Mesodermal cell (in vitro differentiated cells): ENCODE results near the gene RTL10.
"Not testable (repeated sequence)": the region's sequence is repeated elsewhere in the genome, so short reads cannot be mapped to it uniquely, and the experiment has no call there.

Source experiments
- H3K27ac ChIP-seq: 2 replicates; pipeline ENCODE4 v1.7.0; 2013; ENCODE audit warnings: mild to moderate bottlenecking, low read depth, low read length, moderate library complexity; ENCODE audit not compliant: severe bottlenecking
- H3K36me3 ChIP-seq: 2 replicates; pipeline ENCODE4 v1.7.1; 2013; ENCODE audit warnings: mild to moderate bottlenecking, low read length, moderate library complexity; ENCODE audit not compliant: control insufficient read depth, insufficient read depth
- H3K4me1 ChIP-seq: one replicate; pipeline ENCODE4 v1.7.1; 2013; ENCODE audit warnings: mild to moderate bottlenecking, low read length; ENCODE audit not compliant: insufficient read depth, control insufficient read depth, poor library complexity, severe bottlenecking
- H3K4me3 ChIP-seq: 2 replicates; pipeline ENCODE4 v1.7.0; 2013; ENCODE audit warnings: low read length, control low read depth, mild to moderate bottlenecking; ENCODE audit not compliant: insufficient read depth, poor library complexity, severe bottlenecking; ENCODE audit errors: extremely low read depth
- H3K9me3 ChIP-seq: 2 replicates; pipeline ENCODE4 v1.7.1; 2013; ENCODE audit warnings: mild to moderate bottlenecking, low read length, moderate library complexity; ENCODE audit not compliant: control insufficient read depth
- WGBS, 2 experiments: methylation state at CpG; one replicate each; pipeline ENCODE4 v1.1.5; 2013; ENCODE audit warnings: missing lambda C conversion rate in 2 of 2; ENCODE audit not compliant: insufficient coverage in 2 of 2; 5-methylcytosine and 5-hydroxymethylcytosine counted together

Gene RTL10

DNA sequence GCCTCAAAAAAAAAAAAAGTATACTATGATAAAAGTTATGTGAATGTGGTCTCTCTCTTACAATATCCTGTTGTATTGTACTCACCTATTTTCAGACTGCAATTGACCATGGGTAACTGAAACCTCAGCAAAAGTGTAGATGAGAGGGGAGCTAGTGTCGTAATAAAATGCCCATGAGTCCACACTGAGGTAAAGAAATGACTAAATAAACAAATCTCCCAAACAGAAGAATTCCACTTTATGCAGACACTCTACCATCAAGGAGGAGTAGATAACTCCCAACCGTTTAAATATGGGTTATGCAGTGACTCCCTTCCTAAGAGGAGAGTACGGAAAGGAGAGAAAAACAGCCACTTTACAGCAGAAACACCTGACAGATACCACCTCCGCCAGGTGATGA, 14.6 kb downstream of the RTL10 start:
- Histone ChIP-seq H3K4me1 (peaks cover 3% of the 10 kb centered on the region), H3K9me3 (no peaks in the 10 kb centered on the region), H3K27ac (no peak overlapping the region), H3K36me3 (no peaks in the 10 kb centered on the region), H3K4me3 (no peak overlapping the region)
- 90 to 94% methylated on average over 2 to 3 of the region's 4 CpGs for WGBS, 2 experiments

DNA sequence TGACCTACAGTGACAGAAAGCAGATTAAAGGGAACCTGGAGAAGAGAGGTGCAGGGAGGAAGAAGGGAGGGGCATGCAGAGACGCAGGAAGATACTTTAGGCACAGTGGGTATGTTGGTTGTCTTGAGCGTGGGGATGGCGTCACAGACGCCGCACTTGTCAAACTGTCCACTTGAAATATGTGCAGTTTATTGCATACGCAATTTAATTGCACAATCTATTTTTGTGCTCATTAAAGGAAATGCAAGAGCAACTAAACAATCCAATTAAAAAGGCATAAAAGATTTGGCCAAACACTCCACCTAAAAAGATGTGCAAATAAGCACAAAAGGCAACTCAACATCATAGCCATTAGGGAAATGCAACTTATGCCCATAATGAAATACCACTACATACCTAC, 16.8 kb downstream of the RTL10 start:
- Histone ChIP-seq H3K4me1 (no peaks in the 10 kb centered on the region), H3K36me3 (no peaks in the 10 kb centered on the region), H3K9me3 (no peaks in the 10 kb centered on the region), H3K27ac (no peak overlapping the region), H3K4me3 (no peak overlapping the region)
- WGBS, 2 experiments = 95 to 98% methylated on average over 3 to 5 of the region's 6 CpGs

DNA sequence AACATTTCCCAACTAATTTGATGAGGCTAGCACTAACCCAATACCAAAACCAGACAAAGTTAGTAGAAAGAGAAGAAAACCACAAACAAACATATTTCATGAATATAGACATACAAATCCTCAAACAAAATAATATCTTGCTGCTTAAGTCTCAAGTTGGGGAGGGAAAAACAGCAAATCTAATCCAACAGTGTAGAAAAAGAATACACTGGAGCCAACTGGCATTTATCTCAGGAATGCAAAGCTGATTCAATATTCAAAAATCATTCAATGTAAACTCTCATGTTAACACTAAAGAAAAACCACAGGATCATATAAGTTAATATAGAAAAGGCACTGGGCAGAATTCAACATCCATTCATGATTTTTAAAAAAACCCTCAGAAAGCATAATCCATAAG, 18.2 kb downstream of the RTL10 start:
- Histone ChIP-seq H3K4me3 (no peak overlapping the region), H3K36me3 (no peaks in the 10 kb centered on the region), H3K27ac (no peak overlapping the region)

DNA sequence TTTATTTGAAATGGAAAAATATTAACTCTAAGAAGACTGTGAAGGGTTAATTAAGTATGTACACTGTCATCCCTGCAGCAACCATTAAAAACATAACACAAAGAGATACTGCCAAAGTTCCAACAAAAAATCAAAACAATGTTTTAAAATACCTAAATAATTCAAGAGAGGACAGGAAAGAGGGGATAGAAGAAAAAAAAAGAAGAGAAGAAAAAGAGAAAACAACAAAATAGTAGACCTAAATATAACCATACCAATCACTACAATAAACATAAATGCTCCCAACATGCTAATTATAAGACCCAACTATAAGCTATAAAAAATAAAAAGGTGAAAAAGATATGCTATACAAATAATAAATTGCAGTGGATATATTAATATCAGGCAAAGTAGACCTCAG, 20.1 kb downstream of the RTL10 start:
- Histone ChIP-seq H3K4me1 (no peaks in the 10 kb centered on the region), H3K9me3 (no peaks in the 10 kb centered on the region), H3K4me3 (no peak overlapping the region)

More for the DNA sequence above, 18.2 kb downstream of the RTL10 start:
- no peaks in the 10 kb centered on the region for H3K4me1 ChIP-seq
- no peaks in the 10 kb centered on the region for H3K9me3 ChIP-seq

DNA sequence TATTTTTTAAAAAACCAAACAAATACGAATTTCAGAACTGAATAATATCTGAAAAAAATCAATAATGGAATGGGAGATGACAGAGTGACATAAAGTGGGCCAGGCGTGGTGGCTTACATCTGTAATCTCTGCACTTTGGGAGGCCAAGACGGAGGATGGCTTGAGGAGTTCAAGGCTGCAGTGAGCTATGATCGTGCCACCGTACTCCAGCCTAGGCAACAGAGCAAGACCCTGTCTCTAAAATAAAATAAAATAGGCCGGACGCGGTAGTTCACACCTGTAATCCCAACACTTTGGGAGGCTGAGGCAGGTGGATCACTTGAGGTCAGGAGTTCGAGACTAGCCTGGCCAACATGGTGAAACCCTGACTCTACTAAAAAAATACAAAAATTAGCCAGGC, 21.3 kb downstream of the RTL10 start:
- not testable (repeated sequence) for H3K9me3 ChIP-seq, H3K36me3 ChIP-seq, H3K4me3 ChIP-seq, H3K27ac ChIP-seq, H3K4me1 ChIP-seq
- 86 to 100% methylated on average over 2 to 8 of the region's 9 CpGs for WGBS, 2 experiments

More for the DNA sequence above, 20.1 kb downstream of the RTL10 start:
- H3K27ac ChIP-seq = no peak overlapping the region
- H3K36me3 ChIP-seq = no peaks in the 10 kb centered on the region

DNA sequence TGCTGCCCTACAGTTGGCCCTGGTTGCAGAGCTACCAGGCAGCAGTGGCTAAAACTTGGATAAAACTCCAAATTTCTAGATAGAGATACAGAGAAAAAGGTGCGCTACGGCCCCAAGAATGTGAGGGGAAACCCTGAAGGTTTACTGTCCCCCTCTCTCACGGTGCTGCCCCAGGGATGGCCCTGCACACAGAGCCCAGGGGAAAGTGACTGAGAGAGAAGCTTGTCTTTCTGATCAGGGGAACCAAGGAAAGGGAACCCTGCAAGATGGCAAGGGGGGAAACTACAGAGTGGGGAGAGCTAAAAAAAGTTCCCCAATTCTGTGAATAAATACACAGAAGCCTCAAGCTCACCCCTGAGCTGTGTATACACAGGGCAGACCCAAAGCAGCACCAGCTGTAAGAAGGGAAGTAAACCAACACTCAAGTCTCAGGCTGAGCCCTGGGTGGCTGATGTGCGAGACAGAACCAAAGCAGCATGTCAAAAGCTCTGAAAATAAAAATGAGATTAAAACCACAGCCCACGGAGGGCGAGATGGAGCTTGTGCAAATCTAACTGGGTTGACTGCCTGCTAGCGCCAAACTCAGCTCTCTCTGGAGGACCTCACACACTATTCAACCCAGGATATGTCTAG, 22.1 kb downstream of the RTL10 start:
- no peaks in the 10 kb centered on the region for H3K9me3 ChIP-seq

DNA sequence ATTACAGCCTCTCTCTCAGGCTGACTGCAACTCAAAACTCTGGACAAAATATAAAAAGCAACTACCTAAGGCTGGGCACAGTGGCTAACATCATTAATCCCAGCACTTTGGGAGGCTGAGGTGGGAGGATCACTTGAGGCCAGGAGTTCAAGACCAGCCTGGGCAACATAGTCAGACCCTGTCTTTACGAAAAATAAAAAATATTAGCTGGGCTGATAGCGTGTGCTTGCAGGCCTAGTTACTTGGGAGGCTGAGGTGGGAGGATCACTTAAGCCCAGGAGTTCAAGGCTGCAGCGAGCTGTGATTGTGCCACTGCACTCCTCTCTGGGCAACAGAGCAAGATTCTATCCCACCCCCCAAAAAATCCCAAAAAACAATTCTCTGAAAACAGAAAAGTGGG, 22.7 kb downstream of the RTL10 start:
- WGBS, 2 experiments = 100% methylated on average over 2 of the region's 3 CpGs; no CpG with 5 or more reads in 1 of the 2 experiments
- not testable (repeated sequence) for H3K9me3 ChIP-seq, H3K27ac ChIP-seq, H3K36me3 ChIP-seq, H3K4me3 ChIP-seq, H3K4me1 ChIP-seq

More for the DNA sequence above, 22.1 kb downstream of the RTL10 start:
- Histone ChIP-seq H3K36me3 (no peaks in the 10 kb centered on the region), H3K4me1 (no peaks in the 10 kb centered on the region), H3K27ac (no peak overlapping the region), H3K4me3 (no peak overlapping the region)
- WGBS, 2 experiments = 92 to 94% methylated on average over 6 to 7 of the region's 7 CpGs

DNA sequence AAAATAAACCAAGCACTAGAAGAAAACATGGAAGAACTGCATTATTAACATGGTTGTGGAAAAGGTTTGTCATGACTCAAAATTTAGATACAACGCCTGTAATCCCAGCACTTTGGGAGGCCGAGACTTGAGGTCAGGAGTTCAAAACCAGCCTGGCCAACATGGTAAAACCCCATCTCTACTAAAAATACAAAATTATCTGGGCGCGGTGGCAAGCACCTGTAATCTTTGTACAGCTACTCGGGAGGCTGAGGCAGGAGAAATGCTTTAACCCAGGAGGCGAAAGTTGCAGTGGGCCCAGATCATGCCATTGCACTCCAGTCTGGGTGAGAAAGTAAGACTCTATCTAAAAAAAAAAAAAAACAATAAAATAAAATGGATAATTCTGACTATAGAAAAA, 23.7 kb downstream of the RTL10 start:
- no peaks in the 10 kb centered on the region for H3K4me1 ChIP-seq
- 91 to 95% methylated on average over 3 to 5 of the region's 6 CpGs for WGBS, 2 experiments

DNA sequence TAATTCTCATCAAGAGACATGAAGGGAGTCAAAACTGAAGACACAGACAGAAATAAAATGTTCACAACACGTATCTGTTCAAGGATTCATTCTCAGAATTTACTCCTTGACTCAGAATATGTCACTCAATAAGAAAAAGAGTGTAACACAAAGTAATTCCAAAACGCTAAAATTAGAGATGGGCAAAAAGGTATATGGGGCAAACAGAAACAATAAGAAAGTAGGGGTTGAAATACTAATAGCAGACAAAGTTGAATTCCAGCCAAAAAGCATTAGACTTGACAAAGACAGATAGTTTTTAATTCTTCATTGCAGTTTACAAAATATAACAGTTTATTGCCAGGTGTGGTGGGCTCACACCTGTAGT, 26.7 kb downstream of the RTL10 start:
- H3K36me3 ChIP-seq = no peaks in the 10 kb centered on the region
- WGBS, 2 experiments = 100% methylated on average over 1 of the region's 2 CpGs
- H3K4me3 ChIP-seq = no peak overlapping the region
- peaks cover 3% of the 10 kb centered on the region for H3K9me3 ChIP-seq
- no peak overlapping the region for H3K27ac ChIP-seq
- no peaks in the 10 kb centered on the region for H3K4me1 ChIP-seq

More for the DNA sequence above, 23.7 kb downstream of the RTL10 start:
- no peaks in the 10 kb centered on the region for H3K36me3 ChIP-seq
- no peak overlapping the region for H3K4me3 ChIP-seq
- H3K9me3 ChIP-seq = peaks cover 3% of the 10 kb centered on the region
- no peak overlapping the region for H3K27ac ChIP-seq

DNA sequence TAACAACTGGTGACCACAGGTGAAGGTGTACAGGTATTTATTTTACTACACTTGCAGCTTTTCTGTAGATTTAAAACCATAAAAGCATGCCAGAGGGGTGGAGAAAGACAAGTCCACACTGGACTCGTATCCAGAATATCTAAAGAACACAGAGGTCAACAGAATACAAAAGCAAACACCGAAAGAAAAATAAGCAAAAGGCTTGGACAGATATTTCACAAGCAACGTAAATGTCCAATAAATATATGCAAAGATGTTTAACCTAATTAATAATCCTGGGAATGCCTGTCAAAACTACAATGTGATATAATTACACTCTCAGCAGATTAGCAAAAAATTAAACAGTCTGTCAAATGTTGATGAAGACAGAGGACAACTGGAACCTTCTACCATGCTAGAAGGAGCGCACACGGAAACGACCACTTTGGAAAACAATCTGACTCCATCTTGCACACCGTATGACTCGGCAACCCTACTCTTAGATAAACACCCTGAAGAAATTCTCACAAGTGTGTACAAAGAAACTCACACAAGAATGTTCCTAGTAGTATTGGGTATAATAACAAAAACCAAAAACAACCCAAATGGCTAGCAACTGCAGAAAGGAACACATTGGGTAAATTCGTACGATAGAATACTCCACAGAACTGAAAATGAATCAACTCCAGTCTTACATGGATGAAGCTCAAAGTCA, 27.2 kb downstream of the RTL10 start:
- Histone ChIP-seq H3K27ac (no peak overlapping the region), H3K4me1 (no peaks in the 10 kb centered on the region), H3K4me3 (no peak overlapping the region), H3K9me3 (peaks cover 3% of the 10 kb centered on the region), H3K36me3 (no peaks in the 10 kb centered on the region)
- WGBS, 2 experiments = 94 to 96% methylated on average over 3 to 5 of the region's 10 CpGs

DNA sequence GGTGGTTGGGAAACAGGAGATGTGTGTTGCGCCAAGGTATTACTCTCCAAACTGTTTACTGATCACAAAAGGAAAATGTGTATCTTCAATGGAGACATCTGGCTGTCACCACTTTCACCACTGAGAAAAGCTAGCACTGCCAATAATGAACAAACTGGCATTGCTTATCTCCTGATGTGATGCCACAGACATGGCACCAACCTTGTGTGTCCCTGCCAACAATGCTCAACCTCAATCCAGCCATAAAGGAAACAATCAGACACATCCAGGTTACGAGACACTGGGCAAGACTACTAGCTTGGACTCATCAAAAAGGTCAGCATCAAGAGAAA, 28.1 kb downstream of the RTL10 start:
- no peak overlapping the region for H3K27ac ChIP-seq
- 0% methylated on average over 1 of the region's 2 CpGs for WGBS, 2 experiments
- no peak overlapping the region for H3K4me3 ChIP-seq
- H3K36me3 ChIP-seq = no peaks in the 10 kb centered on the region
- peaks cover 3% of the 10 kb centered on the region for H3K9me3 ChIP-seq
- no peaks in the 10 kb centered on the region for H3K4me1 ChIP-seq
